Measurements from ENCODE around the gene TMEM260.
A peak's percentile ranks its signal among the peaks of the same experiment; 100 is the strongest.
"Not testable (repeated sequence)": the region's sequence is repeated elsewhere in the genome, so short reads cannot be mapped to it uniquely, and the experiment has no call there.

TMEM260 gene

DNA sequence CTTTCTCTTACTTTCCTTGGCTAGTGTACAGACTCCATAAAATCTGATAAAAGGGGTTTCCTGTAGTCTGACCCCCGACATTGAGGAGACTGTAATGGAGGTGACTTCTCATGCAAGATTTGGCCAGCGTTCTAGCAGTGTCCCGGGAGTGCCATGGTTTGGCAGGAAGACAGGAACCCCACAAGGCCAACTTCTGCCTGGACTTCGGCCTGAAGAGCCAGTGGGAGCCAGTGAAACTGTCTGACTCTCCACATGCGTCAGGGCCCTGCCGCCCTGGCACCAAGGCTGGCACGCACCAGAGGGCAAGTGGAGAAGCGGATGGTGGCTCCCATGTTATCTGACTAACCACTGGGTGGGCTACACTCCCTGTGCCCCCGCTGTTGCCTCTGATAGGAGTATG is 70.5 kb downstream of the TMEM260 start:
- H3K9me3 ChIP-seq (ENCODE audit: insufficient read depth, low read depth, low read length): no peaks in the 10 kb centered on the region
- 83% methylated on average over 9 of the region's 9 CpGs for WGBS
- no peak overlapping the region for H3K27ac ChIP-seq (ENCODE audit: low read depth, low read length)
- no peak overlapping the region for H3K9ac ChIP-seq (ENCODE audit: low read depth, low read length)
- no peak overlapping the region for H3K4me3 ChIP-seq (ENCODE audit: low read length)
- H3K4me1 ChIP-seq (ENCODE audit: insufficient read depth, low read length): peaks cover 43% of the 10 kb centered on the region
- peaks cover 14% of the 10 kb centered on the region; the same call in 1 of the 2 replicates for H3K27me3 ChIP-seq (ENCODE audit: insufficient read depth, low read length)
- H3K36me3 ChIP-seq (ENCODE audit: insufficient read depth, low read length): no peaks in the 10 kb centered on the region

DNA sequence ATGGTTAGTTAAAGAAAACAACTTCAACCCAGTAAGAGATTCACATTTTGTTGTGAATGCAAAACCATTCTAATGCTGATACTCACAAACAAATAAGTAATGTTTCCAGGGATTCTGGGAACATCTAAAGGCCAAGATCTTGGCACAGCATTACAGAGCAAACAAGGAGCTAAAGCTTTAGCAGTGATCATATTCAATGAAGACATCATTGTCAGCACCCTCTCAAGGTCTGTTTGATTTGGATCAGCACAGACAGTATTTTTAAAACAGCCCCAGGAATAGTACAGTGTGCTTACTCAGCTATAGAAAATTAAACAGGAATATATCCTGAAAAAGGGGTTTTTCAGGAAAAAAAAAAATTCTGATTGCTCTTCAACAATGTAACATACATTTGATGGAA is 71.4 kb downstream of the TMEM260 start:
- H3K9me3 ChIP-seq (ENCODE audit: insufficient read depth, low read depth, low read length): no peaks in the 10 kb centered on the region
- no peak overlapping the region for H3K4me3 ChIP-seq (ENCODE audit: low read length)
- no peak overlapping the region for H3K9ac ChIP-seq (ENCODE audit: low read depth, low read length)
- peaks cover 21% of the 10 kb centered on the region; the same call in 1 of the 2 replicates for H3K27me3 ChIP-seq (ENCODE audit: insufficient read depth, low read length)
- no peaks in the 10 kb centered on the region for H3K36me3 ChIP-seq (ENCODE audit: insufficient read depth, low read length)
- no peak overlapping the region for H3K27ac ChIP-seq (ENCODE audit: low read depth, low read length)
- peaks cover 43% of the 10 kb centered on the region for H3K4me1 ChIP-seq (ENCODE audit: insufficient read depth, low read length)

GRCh38 chr14:56657604-56658003 is 78.0 kb downstream of the TMEM260 start:
- no peak overlapping the region for H3K4me3 ChIP-seq (ENCODE audit: low read length)
- H3K27ac ChIP-seq (ENCODE audit: low read depth, low read length): peak overlapping the region; percentile 20; the same call in 1 of the 2 replicates
- 60% methylated on average over 2 of the region's 2 CpGs for WGBS
- no peaks in the 10 kb centered on the region for H3K9me3 ChIP-seq (ENCODE audit: insufficient read depth, low read depth, low read length)
- no peaks in the 10 kb centered on the region for H3K36me3 ChIP-seq (ENCODE audit: insufficient read depth, low read length)
- no peak overlapping the region for H3K9ac ChIP-seq (ENCODE audit: low read depth, low read length)
- peaks cover 16% of the 10 kb centered on the region; the same call in 1 of the 2 replicates for H3K4me1 ChIP-seq (ENCODE audit: insufficient read depth, low read length)
- H3K27me3 ChIP-seq (ENCODE audit: insufficient read depth, low read length): peaks cover 46% of the 10 kb centered on the region

DNA sequence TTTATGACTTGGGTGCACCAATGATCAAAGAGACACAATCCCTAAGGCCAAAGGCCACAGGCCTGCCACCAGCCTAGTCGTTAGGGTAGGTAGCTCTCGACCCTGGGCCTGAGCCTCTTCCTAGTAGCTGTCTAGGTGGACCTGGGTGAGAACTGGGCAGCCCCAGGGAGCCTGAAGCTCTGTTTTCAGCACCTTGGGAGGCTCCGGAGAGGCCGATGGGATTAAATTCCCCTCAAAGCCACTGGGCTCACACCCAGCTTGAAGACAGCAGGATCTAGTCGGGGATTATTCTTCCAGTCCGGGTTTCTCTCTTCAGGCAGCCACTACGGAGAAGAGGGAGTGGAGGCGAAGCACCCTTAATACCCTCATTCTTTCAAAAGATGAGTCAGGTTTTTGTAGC is 79.8 kb downstream of the TMEM260 start:
- Histone ChIP-seq H3K9ac (ENCODE audit: low read depth, low read length) (no peak overlapping the region), H3K27ac (ENCODE audit: low read depth, low read length) (peak overlapping the region; percentile 17; the same call in 1 of the 2 replicates), H3K4me3 (ENCODE audit: low read length) (no peak overlapping the region), H3K9me3 (ENCODE audit: insufficient read depth, low read depth, low read length) (no peaks in the 10 kb centered on the region), H3K4me1 (ENCODE audit: insufficient read depth, low read length) (peaks cover 16% of the 10 kb centered on the region; the same call in 1 of the 2 replicates), H3K36me3 (ENCODE audit: insufficient read depth, low read length) (no peaks in the 10 kb centered on the region), H3K27me3 (ENCODE audit: insufficient read depth, low read length) (peaks cover 46% of the 10 kb centered on the region)
- 20% methylated on average over 7 of the region's 8 CpGs for WGBS

DNA sequence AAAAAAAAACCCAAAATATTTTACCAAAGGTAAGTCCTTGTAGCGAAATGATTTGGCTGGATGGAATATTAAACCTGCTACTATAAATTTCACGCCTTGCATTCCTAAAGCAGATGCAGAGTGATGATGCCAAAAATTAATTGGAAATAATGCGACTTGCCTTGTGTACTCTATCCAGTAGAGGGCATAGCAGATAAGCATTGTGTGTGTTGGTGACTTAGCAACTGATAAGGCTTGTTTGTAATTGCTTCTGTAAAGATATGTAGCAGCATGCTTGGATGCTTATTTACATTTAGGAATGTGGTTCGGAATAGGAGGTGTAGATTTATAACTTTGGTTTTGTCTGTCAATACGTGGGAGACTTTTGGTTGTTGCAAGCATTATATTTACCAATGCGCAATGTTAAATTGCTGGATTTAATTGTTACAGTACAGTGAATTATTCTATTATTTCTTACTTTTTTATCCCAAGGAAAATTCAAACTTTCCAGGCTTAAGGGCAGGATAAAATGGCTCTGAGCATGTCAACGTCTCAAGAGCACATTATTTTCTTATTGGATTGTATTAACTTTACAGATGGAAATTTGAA is 80.5 kb downstream of the TMEM260 start:
- Histone ChIP-seq H3K27me3 (ENCODE audit: insufficient read depth, low read length) (peaks cover 46% of the 10 kb centered on the region), H3K27ac (ENCODE audit: low read depth, low read length) (no peak overlapping the region), H3K4me1 (ENCODE audit: insufficient read depth, low read length) (peaks cover 16% of the 10 kb centered on the region; the same call in 1 of the 2 replicates), H3K9me3 (ENCODE audit: insufficient read depth, low read depth, low read length) (no peaks in the 10 kb centered on the region), H3K9ac (ENCODE audit: low read depth, low read length) (no peak overlapping the region), H3K4me3 (ENCODE audit: low read length) (no peak overlapping the region), H3K36me3 (ENCODE audit: insufficient read depth, low read length) (no peaks in the 10 kb centered on the region)
- 38% methylated on average over 7 of the region's 7 CpGs for WGBS

DNA sequence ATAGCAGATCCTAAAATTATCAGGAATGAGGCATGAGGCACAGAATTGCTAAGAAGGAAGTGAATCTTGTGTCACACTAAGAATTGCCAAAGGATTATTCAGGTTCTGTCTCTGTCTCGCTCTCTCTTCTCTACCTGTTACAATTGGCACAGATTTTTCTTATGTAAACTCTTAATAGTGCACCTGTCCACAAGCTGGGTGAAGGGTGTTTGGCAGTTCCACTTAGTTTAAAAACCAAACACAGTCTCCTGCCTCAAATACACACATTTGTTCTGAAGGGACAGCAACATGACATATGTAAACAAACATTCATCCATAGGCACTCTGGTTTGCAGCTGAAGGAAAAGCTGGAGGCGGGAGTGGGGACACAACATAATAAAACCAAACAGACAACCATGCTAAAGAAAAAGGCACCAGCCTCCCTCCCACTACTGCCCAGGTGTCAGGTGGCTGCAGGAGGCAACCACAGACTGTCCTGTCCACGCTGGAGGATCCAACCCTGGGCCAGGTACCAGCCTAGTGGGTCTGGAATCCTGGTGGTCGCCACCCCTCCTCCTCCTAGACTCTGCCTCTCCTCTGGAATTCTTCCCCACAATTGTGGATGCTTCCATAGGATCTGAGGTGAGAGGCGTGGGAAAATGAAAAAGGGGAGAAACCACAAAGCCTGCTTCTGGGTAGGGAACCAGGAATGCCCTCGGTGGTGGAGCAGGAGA is 81.2 kb downstream of the TMEM260 start:
- no peaks in the 10 kb centered on the region for H3K36me3 ChIP-seq (ENCODE audit: insufficient read depth, low read length)
- no peak overlapping the region for H3K9ac ChIP-seq (ENCODE audit: low read depth, low read length)
- 64% methylated on average over 6 of the region's 6 CpGs for WGBS
- peaks cover 45% of the 10 kb centered on the region for H3K27me3 ChIP-seq (ENCODE audit: insufficient read depth, low read length)
- no peaks in the 10 kb centered on the region for H3K9me3 ChIP-seq (ENCODE audit: insufficient read depth, low read depth, low read length)
- no peak overlapping the region for H3K4me3 ChIP-seq (ENCODE audit: low read length)
- H3K27ac ChIP-seq (ENCODE audit: low read depth, low read length): no peak overlapping the region
- peaks cover 16% of the 10 kb centered on the region; the same call in 1 of the 2 replicates for H3K4me1 ChIP-seq (ENCODE audit: insufficient read depth, low read length)

GRCh38 chr14:56661478-56661877 is 81.9 kb downstream of the TMEM260 start:
- 82% methylated on average over 1 of the region's 1 CpG for WGBS

DNA sequence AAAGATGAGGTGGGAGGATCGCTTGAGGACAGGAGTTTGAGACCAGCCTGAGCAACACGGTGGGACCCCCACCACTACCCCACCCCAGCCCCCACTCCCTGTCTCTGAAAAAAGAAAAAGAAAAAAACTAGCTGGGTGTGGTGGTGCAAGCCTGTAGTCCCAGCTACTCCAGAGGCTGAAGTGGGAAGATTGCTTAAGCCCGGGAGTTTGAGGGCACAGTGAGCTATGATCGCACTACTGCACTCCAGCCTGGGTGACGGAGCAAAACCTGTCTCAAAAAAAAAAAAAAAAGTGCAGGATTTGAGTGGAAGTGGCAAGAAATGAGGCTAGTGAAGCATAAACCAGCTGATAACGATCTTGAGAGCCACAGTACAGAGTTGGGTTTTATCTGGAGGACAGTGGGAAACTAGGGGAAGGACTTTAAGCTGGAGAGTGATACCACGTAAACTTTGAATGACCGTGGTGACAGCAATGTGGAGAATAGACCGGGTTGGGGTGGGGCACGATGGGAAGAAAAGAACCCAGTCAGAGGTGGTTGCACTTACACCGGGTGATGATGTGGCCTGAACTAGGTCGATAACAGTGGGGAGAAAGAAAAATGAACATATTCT is 85.3 kb downstream of the TMEM260 start:
- H3K27ac ChIP-seq (ENCODE audit: low read depth, low read length): no peak overlapping the region
- H3K36me3 ChIP-seq (ENCODE audit: insufficient read depth, low read length): no peaks in the 10 kb centered on the region
- WGBS: 89% methylated on average over 10 of the region's 12 CpGs
- H3K9me3 ChIP-seq (ENCODE audit: insufficient read depth, low read depth, low read length): peaks cover 9% of the 10 kb centered on the region; the same call in 1 of the 2 replicates
- H3K4me1 ChIP-seq (ENCODE audit: insufficient read depth, low read length): peaks cover 12% of the 10 kb centered on the region; the same call in 1 of the 2 replicates
- no peak overlapping the region for H3K4me3 ChIP-seq (ENCODE audit: low read length)
- no peak overlapping the region for H3K9ac ChIP-seq (ENCODE audit: low read depth, low read length)
- H3K27me3 ChIP-seq (ENCODE audit: insufficient read depth, low read length): peaks cover 21% of the 10 kb centered on the region

More at GRCh38 chr14:56661478-56661877, 81.9 kb downstream of the TMEM260 start:
- peaks cover under 1% of the 10 kb centered on the region; the same call in 1 of the 2 replicates for H3K9me3 ChIP-seq (ENCODE audit: insufficient read depth, low read depth, low read length)
- peaks cover 16% of the 10 kb centered on the region; the same call in 1 of the 2 replicates for H3K4me1 ChIP-seq (ENCODE audit: insufficient read depth, low read length)
- H3K9ac ChIP-seq (ENCODE audit: low read depth, low read length): no peak overlapping the region
- H3K27me3 ChIP-seq (ENCODE audit: insufficient read depth, low read length): peaks cover 40% of the 10 kb centered on the region
- no peak overlapping the region for H3K4me3 ChIP-seq (ENCODE audit: low read length)
- no peaks in the 10 kb centered on the region for H3K36me3 ChIP-seq (ENCODE audit: insufficient read depth, low read length)
- no peak overlapping the region for H3K27ac ChIP-seq (ENCODE audit: low read depth, low read length)

DNA sequence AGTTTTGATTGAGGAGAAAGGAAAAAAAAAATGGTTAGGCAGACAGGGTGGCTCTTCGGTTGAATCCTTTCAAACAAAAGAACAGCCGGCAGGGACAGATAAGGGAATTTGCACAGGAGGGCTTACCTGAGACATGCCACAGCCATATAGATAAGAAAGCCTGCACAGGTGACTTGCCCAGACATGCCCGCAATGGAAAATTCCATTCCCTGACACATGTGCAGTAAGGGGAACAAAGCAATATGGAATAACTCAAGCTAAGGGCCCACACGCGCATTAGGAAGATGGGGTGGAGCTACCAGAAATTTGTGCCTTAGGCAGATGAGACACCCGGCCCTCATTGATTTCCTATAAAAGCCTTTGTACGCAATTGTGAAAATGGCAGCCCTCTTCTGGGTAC is 86.7 kb downstream of the TMEM260 start:
- peaks cover 15% of the 10 kb centered on the region; the same call in 1 of the 2 replicates for H3K27me3 ChIP-seq (ENCODE audit: insufficient read depth, low read length)
- H3K9me3 ChIP-seq (ENCODE audit: insufficient read depth, low read depth, low read length): peaks cover 9% of the 10 kb centered on the region; the same call in 1 of the 2 replicates
- H3K27ac ChIP-seq (ENCODE audit: low read depth, low read length): no peak overlapping the region
- no peaks in the 10 kb centered on the region for H3K4me1 ChIP-seq (ENCODE audit: insufficient read depth, low read length)
- H3K9ac ChIP-seq (ENCODE audit: low read depth, low read length): no peak overlapping the region
- 91% methylated on average over 7 of the region's 7 CpGs for WGBS
- H3K36me3 ChIP-seq (ENCODE audit: insufficient read depth, low read length): no peaks in the 10 kb centered on the region
- H3K4me3 ChIP-seq (ENCODE audit: low read length): no peak overlapping the region

DNA sequence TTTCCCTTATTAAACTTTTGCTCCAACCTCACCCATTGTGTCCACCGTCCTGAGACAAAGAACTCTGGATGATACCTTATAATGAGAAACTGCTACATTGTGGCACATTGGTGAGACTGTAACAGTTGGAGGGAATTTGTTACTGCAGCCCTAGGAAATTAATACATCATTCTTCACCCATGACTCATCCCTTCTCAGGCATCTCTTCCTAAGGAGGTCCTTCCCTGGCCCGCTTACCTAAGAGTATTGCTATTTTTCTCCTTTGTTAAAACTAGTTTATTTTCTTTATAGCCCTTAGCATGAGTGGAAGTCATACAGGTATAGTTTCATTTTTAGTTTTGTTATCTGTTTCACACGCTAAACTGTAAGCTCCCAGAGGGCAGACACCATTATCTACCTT is 87.1 kb downstream of the TMEM260 start:
- H3K4me3 ChIP-seq (ENCODE audit: low read length): no peak overlapping the region
- no peaks in the 10 kb centered on the region for H3K4me1 ChIP-seq (ENCODE audit: insufficient read depth, low read length)
- H3K27ac ChIP-seq (ENCODE audit: low read depth, low read length): no peak overlapping the region
- H3K36me3 ChIP-seq (ENCODE audit: insufficient read depth, low read length): no peaks in the 10 kb centered on the region
- peaks cover 13% of the 10 kb centered on the region; the same call in 1 of the 2 replicates for H3K27me3 ChIP-seq (ENCODE audit: insufficient read depth, low read length)
- H3K9ac ChIP-seq (ENCODE audit: low read depth, low read length): no peak overlapping the region
- peaks cover 9% of the 10 kb centered on the region; the same call in 1 of the 2 replicates for H3K9me3 ChIP-seq (ENCODE audit: insufficient read depth, low read depth, low read length)
- WGBS: 58% methylated on average over 3 of the region's 3 CpGs

DNA sequence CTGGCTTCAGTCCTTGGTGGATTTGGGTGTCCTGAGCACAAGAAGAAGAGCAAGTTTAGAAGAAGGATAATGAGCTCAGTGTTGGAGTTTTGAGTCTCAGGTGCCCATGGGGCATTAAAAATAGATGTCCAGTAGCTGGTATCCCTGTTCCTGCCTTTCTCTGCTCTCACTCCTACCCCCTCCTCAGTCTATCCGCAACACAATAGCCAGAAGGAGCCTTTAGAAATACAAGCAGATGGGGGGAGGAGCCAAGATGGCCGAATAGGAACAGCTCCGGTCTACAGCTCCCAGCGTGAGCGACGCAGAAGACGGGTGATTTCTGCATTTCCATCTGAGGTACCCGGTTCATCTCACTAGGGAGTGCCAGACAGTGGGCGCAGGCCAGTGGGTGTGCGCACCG is 87.7 kb downstream of the TMEM260 start:
- WGBS: 30% methylated on average over 2 of the region's 11 CpGs
- not testable (repeated sequence) for H3K9me3 ChIP-seq (ENCODE audit: insufficient read depth, low read depth, low read length); H3K4me3 ChIP-seq (ENCODE audit: low read length)

More for the DNA sequence above, 87.7 kb downstream of the TMEM260 start:
- not testable (repeated sequence) for H3K27me3 ChIP-seq (ENCODE audit: insufficient read depth, low read length); H3K36me3 ChIP-seq (ENCODE audit: insufficient read depth, low read length); H3K4me1 ChIP-seq (ENCODE audit: insufficient read depth, low read length); H3K27ac ChIP-seq (ENCODE audit: low read depth, low read length); H3K9ac ChIP-seq (ENCODE audit: low read depth, low read length)
